Mesenchymal stem cell (in vitro differentiated cells and primary cell): ENCODE results near the gene PRAMEF11. TPM values are rescaled to one million over a fixed set of nuclear protein-coding genes. Genes with fewer than 3 reads are reported as not detected.
"Not testable (repeated sequence)": the region's sequence is repeated elsewhere in the genome, so short reads cannot be mapped to it uniquely, and the experiment has no call there.

ENCODE experiments used
- DNase-seq: peaks from one replicate; pipeline ENCODE4 v3.0.0-alpha.2; 2013
- H2AFZ ChIP-seq: one replicate; pipeline ENCODE4 v1.6.1; 2013; ENCODE audit warnings: low read depth, mild to moderate bottlenecking, control low read depth, inconsistent platforms, low read length, moderate library complexity
- H2AK5ac ChIP-seq: 2 replicates; pipeline ENCODE4 v1.6.1; 2013; ENCODE audit warnings: low read length, moderate library complexity, mild to moderate bottlenecking, inconsistent platforms; ENCODE audit not compliant: severe bottlenecking
- H2BK120ac ChIP-seq: one replicate; pipeline ENCODE4 v1.6.1; 2013; ENCODE audit warnings: low read depth, mild to moderate bottlenecking, inconsistent platforms, low read length, moderate library complexity
- H2BK12ac ChIP-seq, 2 experiments: one replicate each; pipeline ENCODE4 v1.6.1; 2013; ENCODE audit warnings: inconsistent platforms in 2 of 2, low read length in 2 of 2, mild to moderate bottlenecking in 2 of 2, moderate library complexity in 2 of 2, control low read depth in 1 of 2
- H2BK15ac ChIP-seq: one replicate; pipeline ENCODE4 v1.6.1; 2013; ENCODE audit warnings: mild to moderate bottlenecking, low read depth, inconsistent platforms; ENCODE audit not compliant: poor library complexity, severe bottlenecking
- H2BK5ac ChIP-seq: 2 replicates; pipeline ENCODE4 v1.6.1; 2013; ENCODE audit warnings: low read depth, mild to moderate bottlenecking, low read length, control low read depth, inconsistent platforms; ENCODE audit not compliant: poor library complexity, severe bottlenecking
- H3K14ac ChIP-seq, 2 experiments: one replicate each; pipeline ENCODE4 v1.6.1; 2013; ENCODE audit warnings: inconsistent platforms in 2 of 2, low read length in 2 of 2, control low read depth in 1 of 2, mild to moderate bottlenecking in 1 of 2, moderate library complexity in 1 of 2
- H3K18ac ChIP-seq, 2 experiments: one replicate each; pipeline ENCODE4 v1.6.1; 2013; ENCODE audit warnings: inconsistent platforms in 2 of 2, low read length in 2 of 2, control low read depth in 1 of 2, low read depth in 1 of 2, mild to moderate bottlenecking in 1 of 2
- H3K23ac ChIP-seq, 2 experiments: one replicate each; pipeline ENCODE4 v1.6.1; 2013; ENCODE audit warnings: inconsistent platforms in 2 of 2, low read length in 2 of 2, mild to moderate bottlenecking in 2 of 2, moderate library complexity in 2 of 2, control low read depth in 1 of 2
- H3K27ac ChIP-seq: 2 replicates; pipeline ENCODE4 v1.5.1; 2013; ENCODE audit warnings: mild to moderate bottlenecking, moderate library complexity, low read length, control low read depth, inconsistent platforms; ENCODE audit not compliant: poor library complexity, severe bottlenecking
- H3K27me3 ChIP-seq, 2 experiments: 2 replicates each; pipeline versions ENCODE4 v1.6.1 to v1.7.0; 2013; ENCODE audit warnings: low read length in 2 of 2, mild to moderate bottlenecking in 2 of 2, moderate library complexity in 2 of 2, control low read depth in 1 of 2, inconsistent platforms in 1 of 2; ENCODE audit not compliant: control insufficient read depth in 1 of 2, insufficient read depth in 1 of 2
- H3K36me3 ChIP-seq, 2 experiments: 2 replicates each; pipeline versions ENCODE4 v1.6.1 to v1.7.0; 2013; ENCODE audit warnings: low read length in 2 of 2, control low read depth in 1 of 2, inconsistent platforms in 1 of 2, low read depth in 1 of 2, mild to moderate bottlenecking in 1 of 2; ENCODE audit not compliant: insufficient read depth in 2 of 2, control insufficient read depth in 1 of 2
- H3K4ac ChIP-seq, 2 experiments: one replicate each; pipeline ENCODE4 v1.6.1; 2013; ENCODE audit warnings: inconsistent platforms in 2 of 2, low read length in 2 of 2, mild to moderate bottlenecking in 2 of 2, moderate library complexity in 2 of 2, control low read depth in 1 of 2, low read depth in 1 of 2
- H3K4me1 ChIP-seq: 2 replicates; pipeline ENCODE4 v1.6.1; 2013; ENCODE audit warnings: low read depth, low read length, control low read depth; ENCODE audit not compliant: control insufficient read depth, insufficient read depth
- H3K4me2 ChIP-seq: 2 replicates; pipeline ENCODE4 v1.6.1; 2013; ENCODE audit warnings: low read length, mild to moderate bottlenecking, inconsistent platforms; ENCODE audit not compliant: poor library complexity, severe bottlenecking
- H3K4me3 ChIP-seq, 2 experiments: 2 replicates each; pipeline versions ENCODE4 v1.5.1 to v1.7.0; 2013; ENCODE audit warnings: low read length in 2 of 2, mild to moderate bottlenecking in 2 of 2, control low read depth in 1 of 2, low read depth in 1 of 2; ENCODE audit not compliant: insufficient read depth in 1 of 2
- H3K79me1 ChIP-seq: replicated peaks from 2 replicates; pipeline ENCODE4 v1.6.1; 2013; ENCODE audit warnings: mild to moderate bottlenecking, control low read depth, low read length, inconsistent platforms; ENCODE audit not compliant: poor library complexity, severe bottlenecking
- H3K9ac ChIP-seq: 2 replicates; pipeline ENCODE4 v1.7.0; 2013; ENCODE audit warnings: mild to moderate bottlenecking, low read length, moderate library complexity
- H3K9me3 ChIP-seq: 2 replicates; pipeline ENCODE4 v1.7.0; 2013; ENCODE audit warnings: mild to moderate bottlenecking, low read length; ENCODE audit not compliant: control insufficient read depth
- H4K8ac ChIP-seq: one replicate; pipeline ENCODE4 v1.6.1; 2013; ENCODE audit warnings: inconsistent platforms, mild to moderate bottlenecking, low read length, moderate library complexity
- H4K91ac ChIP-seq: one replicate; pipeline ENCODE4 v1.6.1; 2013; ENCODE audit warnings: mild to moderate bottlenecking, low read length, inconsistent platforms
- WGBS: methylation state at CpG from one replicate; pipeline ENCODE4 v1.1.7; 2013; ENCODE audit warnings: mixed read lengths; 5-methylcytosine and 5-hydroxymethylcytosine counted together
- polyA plus RNA-seq, 2 experiments: library from polyadenylated mRNA; stranded (reverse); fragments of 200-250 nt; gene quantifications; one replicate each; pipeline ENCODE4 v1.2.3, GENCODE V29; 2013

Gene PRAMEF11
- polyA plus RNA-seq (2013, experiment 1 of 2) = not detected
- polyA plus RNA-seq (2013, experiment 2 of 2) = not detected

- not testable (repeated sequence) for H3K27ac ChIP-seq, H2AK5ac ChIP-seq, H2BK12ac ChIP-seq, H3K4me3 ChIP-seq, H3K18ac ChIP-seq, H3K27me3 ChIP-seq, H3K4me2 ChIP-seq, H3K36me3 ChIP-seq, H2BK120ac ChIP-seq, H4K91ac ChIP-seq, H3K79me1 ChIP-seq, H3K14ac ChIP-seq, H4K8ac ChIP-seq, H2AFZ ChIP-seq, H3K4me1 ChIP-seq, H3K9me3 ChIP-seq, DNase-seq, H2BK5ac ChIP-seq, H3K4ac ChIP-seq, H2BK15ac ChIP-seq, H3K23ac ChIP-seq, H3K9ac ChIP-seq
- WGBS = 0% methylated on average over 1 of the region's 3 CpGs
Measured at GRCh38 chr1:12831310-12831709, at the start of gene PRAMEF11. TSS of gene PRAMEF11 (minus strand) at chr1:12831410. CDS start at chr1:12828789, 2,621 bp downstream.

- H3K27me3 ChIP-seq, H3K4me2 ChIP-seq, H3K18ac ChIP-seq, H2BK15ac ChIP-seq, H3K36me3 ChIP-seq, H3K4me1 ChIP-seq, H3K9me3 ChIP-seq, DNase-seq, H4K91ac ChIP-seq, H3K4ac ChIP-seq, H3K23ac ChIP-seq, H3K14ac ChIP-seq, H2BK5ac ChIP-seq, H3K9ac ChIP-seq, H2BK12ac ChIP-seq, H4K8ac ChIP-seq, H2BK120ac ChIP-seq, H3K4me3 ChIP-seq, H3K79me1 ChIP-seq, H2AFZ ChIP-seq, H3K27ac ChIP-seq, H2AK5ac ChIP-seq: not testable (repeated sequence)
- no CpG with 5 or more reads among the region's 4 CpGs for WGBS
Measured at GRCh38 chr1:12878453-12878852, 47.2 kb upstream of the PRAMEF11 start.

GRCh38 chr1:12863131-12863880 is 32.1 kb upstream of the PRAMEF11 start:
- not testable (repeated sequence) for H3K18ac ChIP-seq, H3K4me1 ChIP-seq, H3K79me1 ChIP-seq, H3K4ac ChIP-seq, H3K4me2 ChIP-seq, H3K36me3 ChIP-seq, H2BK5ac ChIP-seq, H2AK5ac ChIP-seq, H2BK15ac ChIP-seq, H2AFZ ChIP-seq, H2BK120ac ChIP-seq, H3K27me3 ChIP-seq, H4K8ac ChIP-seq, H2BK12ac ChIP-seq, H3K14ac ChIP-seq, H4K91ac ChIP-seq, H3K9ac ChIP-seq, DNase-seq, H3K23ac ChIP-seq, H3K4me3 ChIP-seq, H3K27ac ChIP-seq, H3K9me3 ChIP-seq
- 62% methylated on average over 1 of the region's 7 CpGs for WGBS

- H3K4ac ChIP-seq, H3K4me2 ChIP-seq, H2BK120ac ChIP-seq, H2AFZ ChIP-seq, DNase-seq, H3K18ac ChIP-seq, H4K8ac ChIP-seq, H2AK5ac ChIP-seq, H3K27me3 ChIP-seq, H3K36me3 ChIP-seq, H2BK5ac ChIP-seq, H3K14ac ChIP-seq, H3K79me1 ChIP-seq, H3K9ac ChIP-seq, H3K4me3 ChIP-seq, H3K23ac ChIP-seq, H4K91ac ChIP-seq, H3K4me1 ChIP-seq, H3K27ac ChIP-seq, H2BK15ac ChIP-seq, H2BK12ac ChIP-seq, H3K9me3 ChIP-seq: not testable (repeated sequence)
- WGBS = no CpG with 5 or more reads among the region's 2 CpGs
Measured at GRCh38 chr1:12856786-12857185, 25.6 kb upstream of the PRAMEF11 start, which contains the start of gene PRAMEF2. TSS of gene PRAMEF2 (plus strand) at chr1:12857086. CDS start at chr1:12859010, 1,924 bp downstream.
